CD4-positive, alpha-beta T cell treated with Interleukin-6 at 100 ng/mL for 8 hours (primary cell): ENCODE measurements around the gene COQ8B.
"Not testable (repeated sequence)": the region's sequence is repeated elsewhere in the genome, so short reads cannot be mapped to it uniquely, and the experiment has no call there.

Source experiments
- DNase-seq: peaks from one replicate; pipeline ENCODE4 v3.0.0-alpha.2; 2020; ENCODE audit warnings: mixed read lengths, low spot score

COQ8B gene

GRCh38 chr19:40668991-40669614 is 47.6 kb downstream of the COQ8B start:
- no peak for DNase-seq

DNA sequence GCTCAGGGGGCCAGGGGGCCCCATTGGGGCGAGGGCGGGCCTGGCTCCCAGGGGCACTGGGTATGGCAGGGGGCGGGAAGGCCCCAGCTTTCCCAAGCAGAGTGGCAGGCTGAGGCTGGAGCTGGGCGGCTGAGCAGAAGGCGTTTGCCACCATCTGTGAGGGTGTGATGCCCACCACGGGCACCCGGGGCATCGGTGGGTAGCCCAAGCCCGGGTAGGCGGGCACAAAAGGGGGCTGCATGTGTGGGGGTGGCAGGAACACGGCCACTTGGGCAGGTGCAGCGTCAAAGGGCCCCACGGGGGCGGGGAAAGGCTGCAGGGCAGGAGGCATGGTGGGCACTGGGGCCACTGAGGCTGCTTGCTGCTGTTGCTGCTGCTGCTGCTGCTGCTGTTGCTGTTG is 49.1 kb downstream of the COQ8B start:
- DNase-seq, result no peak

DNA sequence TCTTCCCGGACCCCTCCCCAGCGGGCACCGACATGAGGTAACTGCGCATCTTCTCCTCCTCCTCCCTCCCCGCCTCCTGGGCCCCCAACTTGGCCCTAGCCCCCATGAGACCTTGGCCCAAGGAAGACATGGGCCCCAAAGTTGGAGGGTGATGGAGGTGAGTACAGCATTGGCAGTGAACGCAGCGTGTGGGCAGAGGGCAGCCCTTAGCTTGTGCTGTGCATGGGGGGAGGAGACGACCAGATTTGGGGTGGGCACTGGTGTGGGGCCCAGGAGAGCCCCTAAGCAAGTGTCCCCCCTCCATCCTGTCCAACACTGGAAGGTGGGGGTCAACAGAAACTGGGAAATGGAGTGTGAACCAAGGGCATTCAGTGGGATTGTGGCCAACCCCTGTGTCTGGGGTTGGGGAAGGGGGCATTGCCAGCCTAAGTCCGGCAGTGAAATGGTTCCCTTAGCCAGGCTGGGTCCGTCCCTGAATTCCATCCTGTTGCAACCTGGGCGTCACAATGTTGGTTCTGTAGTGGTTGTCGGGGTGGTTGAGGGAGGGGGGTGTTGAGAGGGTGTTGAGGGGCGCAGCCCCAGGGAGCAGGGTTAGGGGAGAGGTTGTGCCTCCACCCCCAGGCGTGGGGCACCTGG is 49.8 kb downstream of the COQ8B start:
- DNase-seq, result no peak

GRCh38 chr19:40663695-40664692 is 52.7 kb downstream of the COQ8B start:
- no peak for DNase-seq

DNA sequence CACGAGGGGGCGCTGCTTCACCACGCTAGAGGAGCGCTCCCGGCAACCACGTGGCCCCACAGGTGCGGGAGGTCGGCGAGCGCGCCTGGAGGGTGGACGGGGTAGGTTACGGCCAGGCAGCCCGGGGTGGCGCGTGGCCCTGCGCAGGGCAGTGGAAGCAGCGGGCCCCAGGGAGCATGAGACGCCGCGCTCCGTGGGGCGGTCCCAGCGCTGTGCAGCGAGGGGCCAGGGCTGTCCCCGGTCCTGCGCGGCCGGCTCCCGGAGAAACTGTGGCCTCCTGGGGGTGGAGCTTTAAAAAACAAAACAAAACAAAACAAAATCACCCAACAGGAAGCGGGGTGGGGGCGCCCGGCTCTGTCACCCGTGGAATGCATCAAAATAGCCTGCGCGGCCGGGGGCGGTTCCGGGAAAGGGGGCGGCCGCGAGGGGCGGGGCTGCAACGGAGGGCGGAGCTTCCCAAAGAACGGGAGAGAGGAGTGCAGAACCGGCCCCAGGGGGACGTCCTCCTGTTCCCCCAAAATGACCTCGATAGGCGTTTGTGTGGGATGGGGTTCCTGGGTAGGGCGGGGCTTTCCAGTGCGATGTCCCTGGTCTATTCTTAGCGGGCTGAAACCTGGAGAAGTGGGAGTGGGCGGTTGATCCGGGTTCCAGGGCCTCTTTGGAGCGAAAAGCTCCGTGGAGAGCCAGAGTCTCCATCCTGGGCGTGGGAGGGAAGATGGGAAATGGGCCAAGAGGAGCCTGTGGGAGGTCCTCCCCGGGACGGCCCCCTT is 53.6 kb downstream of the COQ8B start:
- DNase-seq, result peak; percentile 90

DNA sequence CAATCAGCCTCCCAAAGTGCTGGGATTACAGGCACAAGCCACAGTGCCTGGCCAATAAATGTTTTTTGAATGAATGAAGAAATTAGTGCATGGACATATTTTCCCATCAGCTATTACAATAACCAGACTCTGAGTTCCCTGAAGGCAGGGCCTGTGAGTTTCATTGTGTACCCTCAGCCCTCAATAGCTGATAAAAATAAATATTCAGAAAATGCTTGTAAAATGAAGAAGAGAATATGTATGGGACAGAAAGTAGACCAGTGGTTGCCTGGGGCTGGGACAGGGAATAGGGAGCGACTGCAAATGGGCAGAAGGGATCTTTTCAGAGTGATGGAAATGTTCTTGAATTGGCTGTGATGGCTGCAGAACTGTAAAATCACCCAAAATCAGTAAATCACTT is 55.1 kb downstream of the COQ8B start:
- no peak for DNase-seq

DNA sequence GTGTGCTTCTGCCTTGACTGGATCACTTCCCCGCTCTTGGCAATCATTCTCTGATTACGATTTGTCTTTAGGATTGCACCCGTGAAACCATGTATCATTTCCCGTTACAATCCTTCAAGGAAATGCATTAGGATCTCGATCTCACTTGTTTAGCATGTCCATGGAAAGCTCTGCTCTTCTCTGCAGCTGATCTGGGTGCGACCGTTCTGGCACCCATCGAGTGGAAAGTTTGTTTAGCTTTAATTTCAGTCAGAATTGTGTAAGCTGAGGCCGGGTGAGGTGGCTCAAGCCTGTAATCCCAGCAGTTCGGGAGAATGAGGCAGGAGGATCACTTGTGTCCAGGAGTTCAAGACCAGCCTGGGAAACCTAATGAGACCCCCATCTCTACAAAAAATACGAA is 57.1 kb downstream of the COQ8B start:
- DNase-seq, result no peak

GRCh38 chr19:40659116-40659515 is 57.6 kb downstream of the COQ8B start:
- DNase-seq, result no peak

DNA sequence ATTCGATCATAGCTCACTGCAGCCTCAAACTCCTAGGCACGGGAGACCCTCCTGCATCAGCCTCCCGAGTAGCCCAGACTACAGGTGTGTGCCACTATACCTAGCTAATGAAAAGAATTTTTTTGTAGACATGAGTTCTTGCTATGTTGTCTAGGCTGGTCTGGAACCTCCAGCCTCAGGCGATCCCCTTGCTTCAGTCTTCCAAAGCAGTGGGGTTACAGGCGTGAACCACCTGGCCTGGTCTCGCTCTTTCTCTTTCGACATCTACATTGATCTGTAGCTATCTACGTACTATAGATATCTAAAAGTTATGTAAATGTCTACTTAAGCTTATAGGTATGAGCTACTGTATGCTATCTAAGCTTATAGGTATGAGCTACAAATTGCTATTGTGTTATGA is 58.7 kb downstream of the COQ8B start:
- no peak for DNase-seq

- not testable (repeated sequence) for DNase-seq
Observed at GRCh38 chr19:40655684-40656083, 61.0 kb downstream of the COQ8B start.

DNA sequence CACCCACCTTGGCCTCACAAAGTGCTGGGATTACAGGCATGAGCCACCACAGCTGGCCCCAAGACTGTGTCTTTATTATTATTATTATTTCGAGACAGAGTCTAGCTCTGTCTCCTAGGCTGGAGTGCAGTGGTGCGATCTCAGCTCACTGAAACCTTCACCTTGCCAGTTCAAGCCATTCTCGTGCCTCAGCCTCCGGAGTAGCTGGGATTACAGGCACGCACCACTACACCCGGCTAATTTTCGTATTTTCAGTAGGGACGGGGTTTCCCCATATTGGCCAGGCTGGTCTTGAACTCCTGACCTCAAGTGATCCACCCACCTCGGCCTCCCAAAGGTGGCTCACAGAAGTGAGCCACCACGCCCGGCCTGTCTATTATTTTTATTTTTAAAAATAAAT is 64.4 kb downstream of the COQ8B start:
- DNase-seq, result not testable (repeated sequence)

DNA sequence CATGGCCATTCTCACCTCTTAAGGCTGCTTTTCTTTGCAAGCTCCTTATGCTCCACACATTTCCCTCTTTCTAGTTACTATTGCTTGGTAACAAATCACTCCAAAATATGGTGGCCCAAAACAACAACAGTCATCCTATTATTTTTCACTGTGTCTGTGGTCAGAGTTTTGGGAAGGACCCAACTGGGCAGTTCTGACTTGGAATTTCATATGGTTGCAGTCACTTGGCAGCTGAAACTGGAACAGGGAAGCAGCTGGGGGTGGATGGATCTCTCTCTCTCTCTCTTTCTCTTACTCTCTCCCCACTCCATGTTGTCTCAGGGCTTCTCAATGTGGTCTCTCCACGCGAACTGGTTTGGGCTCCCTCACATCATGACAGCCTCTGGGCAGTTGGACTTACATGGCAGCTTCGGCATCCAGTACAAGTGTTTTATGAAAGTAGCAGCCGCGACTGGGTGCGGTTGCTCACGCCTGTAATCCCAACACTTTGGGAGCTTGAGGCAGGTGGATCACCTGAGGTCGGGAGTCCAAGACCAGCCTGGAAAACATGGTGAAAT is 65.9 kb downstream of the COQ8B start:
- no peak for DNase-seq

GRCh38 chr19:40649903-40650675 is 66.6 kb downstream of the COQ8B start:
- not testable (repeated sequence) for DNase-seq

- no peak for DNase-seq
Observed at GRCh38 chr19:40646743-40647254, 69.9 kb downstream of the COQ8B start.

DNA sequence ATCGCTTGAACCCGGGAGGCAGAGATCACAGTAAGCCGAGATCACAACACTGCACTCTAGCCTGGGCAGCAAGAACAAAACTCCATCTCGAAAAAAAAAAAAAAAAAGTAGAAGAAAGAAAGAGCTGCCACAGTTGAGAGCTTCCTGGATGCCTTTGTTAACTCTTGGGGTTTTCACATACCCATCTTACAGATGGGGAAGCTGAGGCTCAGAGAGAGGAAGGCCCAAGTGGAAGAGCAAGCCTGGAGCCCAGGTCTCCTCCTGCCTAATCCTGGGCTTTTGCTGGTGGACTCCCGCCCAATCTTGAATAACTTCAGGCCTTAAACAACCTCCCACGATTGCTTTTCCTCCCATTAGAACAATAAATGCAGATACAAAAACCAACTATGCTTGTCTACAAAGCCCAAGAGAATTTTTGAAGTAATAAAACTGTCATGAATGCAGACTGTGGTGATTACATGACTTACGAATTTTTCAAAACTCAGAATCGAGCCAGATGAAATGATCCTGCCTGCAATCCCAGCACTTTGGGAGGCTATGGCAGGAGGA is 73.9 kb downstream of the COQ8B start:
- DNase-seq, result no peak

DNA sequence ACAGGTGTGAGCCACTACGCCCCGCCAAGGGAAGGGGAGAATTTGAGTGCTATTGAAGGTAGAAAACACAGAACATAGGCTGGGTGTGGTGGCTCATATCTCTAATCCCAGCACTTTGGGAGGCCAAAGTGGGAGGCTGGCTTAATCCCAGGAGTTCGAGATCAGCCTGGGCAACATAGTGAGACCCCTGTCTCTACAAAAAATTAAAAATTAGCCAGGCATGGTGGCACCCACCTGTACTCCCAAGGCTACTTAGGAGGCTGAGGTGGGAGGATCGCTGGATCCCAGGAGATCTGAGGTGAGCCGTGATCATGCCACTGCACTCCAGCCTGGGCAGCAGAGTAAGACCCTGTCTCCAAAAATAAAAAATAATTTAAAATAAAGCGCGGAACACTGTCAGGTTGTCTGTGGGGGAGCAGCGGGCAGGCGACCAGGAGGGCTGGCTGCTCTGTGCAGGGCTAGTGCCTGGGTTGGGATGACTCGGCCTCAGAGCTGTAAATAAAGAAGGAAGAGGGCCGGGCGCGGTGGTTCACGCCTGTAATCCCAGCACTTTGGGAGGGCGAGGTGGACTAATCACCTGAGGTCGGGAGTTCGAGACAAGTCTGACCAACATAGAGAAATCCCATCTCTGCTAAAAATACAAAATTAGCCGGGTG is 74.5 kb downstream of the COQ8B start:
- DNase-seq, result no peak
